GF-D8 (cell line): Measurements from ENCODE around the gene WDFY4.
A peak's percentile ranks its signal among the peaks of the same experiment; 100 is the strongest.

Source experiments
- DNase-seq: peaks from one replicate; lab custom pipeline; 2025; lab: John Stamatoyannopoulos, UW

Gene WDFY4

GRCh38 chr10:48714088-48714487 is 29.4 kb downstream of the WDFY4 start:
- DNase-seq = peak; percentile 65

- no peak for DNase-seq
Measured at GRCh38 chr10:48716416-48716815, 31.7 kb downstream of the WDFY4 start.

- DNase-seq = no peak
Measured at GRCh38 chr10:48720611-48721010, 35.9 kb downstream of the WDFY4 start.

GRCh38 chr10:48722153-48723145 is 37.8 kb downstream of the WDFY4 start:
- DNase-seq = no peak

- no peak for DNase-seq
Measured at GRCh38 chr10:48724127-48724526, 39.5 kb downstream of the WDFY4 start.

- DNase-seq = no peak
Measured at GRCh38 chr10:48725708-48726107, 41.0 kb downstream of the WDFY4 start.

GRCh38 chr10:48727866-48728265 is 43.2 kb downstream of the WDFY4 start:
- DNase-seq = no peak

GRCh38 chr10:48729222-48729621 is 44.5 kb downstream of the WDFY4 start:
- no peak for DNase-seq

GRCh38 chr10:48729941-48730457 is 45.3 kb downstream of the WDFY4 start:
- DNase-seq = no peak

GRCh38 chr10:48731141-48731540 is 46.5 kb downstream of the WDFY4 start:
- no peak for DNase-seq

GRCh38 chr10:48731654-48732053 is 47.0 kb downstream of the WDFY4 start:
- no peak for DNase-seq

GRCh38 chr10:48733329-48733728 is 48.7 kb downstream of the WDFY4 start:
- no peak for DNase-seq

GRCh38 chr10:48735836-48736390 is 51.2 kb downstream of the WDFY4 start:
- DNase-seq = no peak

GRCh38 chr10:48736596-48736995 is 51.9 kb downstream of the WDFY4 start:
- no peak for DNase-seq

GRCh38 chr10:48737886-48738285 is 53.2 kb downstream of the WDFY4 start:
- DNase-seq = no peak

GRCh38 chr10:48739170-48739569 is 54.5 kb downstream of the WDFY4 start:
- no peak for DNase-seq

GRCh38 chr10:48740015-48740707 is 55.5 kb downstream of the WDFY4 start:
- DNase-seq = no peak

- DNase-seq = no peak
Measured at GRCh38 chr10:48740988-48741387, 56.3 kb downstream of the WDFY4 start.

- DNase-seq = no peak
Measured at GRCh38 chr10:48742891-48743860, 58.5 kb downstream of the WDFY4 start.

GRCh38 chr10:48744587-48744986 is 59.9 kb downstream of the WDFY4 start:
- no peak for DNase-seq

GRCh38 chr10:48745662-48746245 is 61.1 kb downstream of the WDFY4 start:
- DNase-seq = no peak
